ENCODE data around the gene SLC16A5.
A peak's percentile ranks its signal among the peaks of the same experiment; 100 is the strongest.

Gene SLC16A5

DNA sequence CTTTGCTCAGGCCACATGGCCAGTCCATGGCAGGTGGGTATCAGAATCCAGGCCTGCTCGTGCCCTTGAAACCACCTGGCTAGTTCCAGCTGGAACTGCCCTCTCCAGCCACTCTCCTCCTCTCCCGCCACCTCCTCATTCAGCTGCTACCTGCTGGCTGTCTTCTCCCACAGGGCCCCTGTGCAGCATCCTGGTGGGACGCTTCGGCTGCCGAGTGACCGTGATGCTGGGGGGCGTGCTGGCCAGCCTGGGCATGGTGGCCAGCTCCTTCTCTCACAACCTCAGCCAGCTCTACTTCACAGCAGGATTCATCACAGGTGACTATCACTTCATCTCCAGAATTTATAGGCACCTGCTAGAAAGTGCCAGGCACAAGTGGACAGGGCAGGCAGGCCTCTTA, 10.1 kb downstream of the SLC16A5 start:
- DNase-seq (ENCODE audit: low read depth): no peak
- TF ChIP-seq, protein P1, sequence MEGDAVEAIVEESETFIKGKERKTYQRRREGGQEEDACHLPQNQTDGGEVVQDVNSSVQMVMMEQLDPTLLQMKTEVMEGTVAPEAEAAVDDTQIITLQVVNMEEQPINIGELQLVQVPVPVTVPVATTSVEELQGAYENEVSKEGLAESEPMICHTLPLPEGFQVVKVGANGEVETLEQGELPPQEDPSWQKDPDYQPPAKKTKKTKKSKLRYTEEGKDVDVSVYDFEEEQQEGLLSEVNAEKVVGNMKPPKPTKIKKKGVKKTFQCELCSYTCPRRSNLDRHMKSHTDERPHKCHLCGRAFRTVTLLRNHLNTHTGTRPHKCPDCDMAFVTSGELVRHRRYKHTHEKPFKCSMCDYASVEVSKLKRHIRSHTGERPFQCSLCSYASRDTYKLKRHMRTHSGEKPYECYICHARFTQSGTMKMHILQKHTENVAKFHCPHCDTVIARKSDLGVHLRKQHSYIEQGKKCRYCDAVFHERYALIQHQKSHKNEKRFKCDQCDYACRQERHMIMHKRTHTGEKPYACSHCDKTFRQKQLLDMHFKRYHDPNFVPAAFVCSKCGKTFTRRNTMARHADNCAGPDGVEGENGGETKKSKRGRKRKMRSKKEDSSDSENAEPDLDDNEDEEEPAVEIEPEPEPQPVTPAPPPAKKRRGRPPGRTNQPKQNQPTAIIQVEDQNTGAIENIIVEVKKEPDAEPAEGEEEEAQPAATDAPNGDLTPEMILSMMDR (IDR thresholded peaks at IDR 0.05; ENCODE audit: insufficient read depth, low read depth, low read length, missing control alignments): no peak
- no peak overlapping the region for H3K4me3 ChIP-seq (ENCODE audit: low read length)

DNA sequence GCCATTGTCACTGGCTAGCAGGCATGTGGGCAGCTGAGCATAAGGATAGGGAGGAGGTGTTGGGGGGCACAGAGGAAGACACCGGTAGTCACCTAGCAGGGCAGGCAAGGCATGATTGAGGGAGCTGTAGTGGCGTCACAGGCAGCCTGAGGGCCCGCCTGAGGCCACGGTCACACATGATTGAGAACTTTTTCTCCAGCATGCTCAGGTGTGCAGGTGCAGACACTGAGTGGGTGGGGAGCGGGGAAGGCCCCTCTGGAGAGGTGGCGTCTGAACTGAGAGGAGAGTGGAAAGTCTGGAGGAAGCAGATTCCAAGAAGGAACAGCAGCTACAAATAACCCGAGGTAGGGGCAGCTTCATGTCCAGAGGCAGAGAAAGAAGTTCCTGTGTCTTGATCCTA, 11.1 kb downstream of the SLC16A5 start:
- TF ChIP-seq, protein P1 (IDR thresholded peaks at IDR 0.05; ENCODE audit: insufficient read depth, low read depth, low read length, missing control alignments): no peak
- no peak for DNase-seq (ENCODE audit: low read depth)
- H3K4me3 ChIP-seq (ENCODE audit: low read length): no peak overlapping the region

DNA sequence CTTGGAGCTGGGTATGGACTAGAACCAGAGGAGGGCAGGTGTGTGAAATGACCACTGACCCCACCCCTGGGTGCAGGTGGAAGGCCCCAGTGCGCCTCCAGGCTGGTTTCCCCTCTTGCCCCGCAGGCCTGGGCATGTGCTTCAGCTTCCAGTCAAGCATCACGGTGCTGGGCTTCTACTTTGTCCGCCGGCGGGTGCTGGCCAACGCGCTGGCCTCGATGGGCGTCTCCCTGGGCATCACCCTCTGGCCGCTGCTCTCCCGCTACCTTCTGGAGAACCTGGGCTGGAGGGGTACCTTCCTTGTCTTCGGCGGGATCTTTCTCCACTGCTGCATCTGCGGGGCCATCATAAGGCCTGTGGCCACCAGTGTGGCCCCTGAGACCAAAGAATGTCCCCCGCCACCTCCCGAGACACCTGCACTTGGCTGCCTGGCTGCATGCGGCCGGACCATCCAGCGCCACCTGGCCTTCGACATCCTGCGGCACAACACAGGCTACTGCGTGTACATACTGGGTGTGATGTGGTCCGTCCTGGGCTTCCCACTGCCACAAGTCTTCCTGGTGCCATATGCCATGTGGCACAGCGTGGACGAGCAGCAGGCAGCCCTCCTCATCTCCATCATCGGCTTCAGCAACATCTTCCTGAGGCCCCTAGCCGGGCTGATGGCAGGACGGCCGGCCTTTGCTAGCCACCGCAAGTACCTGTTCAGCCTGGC, 12.3 kb downstream of the SLC16A5 start:
- no peak overlapping the region for H3K4me3 ChIP-seq (ENCODE audit: low read length)
- no peak for DNase-seq (ENCODE audit: low read depth)
- TF ChIP-seq, protein P1 (IDR thresholded peaks at IDR 0.05; ENCODE audit: insufficient read depth, low read depth, low read length, missing control alignments): no peak

DNA sequence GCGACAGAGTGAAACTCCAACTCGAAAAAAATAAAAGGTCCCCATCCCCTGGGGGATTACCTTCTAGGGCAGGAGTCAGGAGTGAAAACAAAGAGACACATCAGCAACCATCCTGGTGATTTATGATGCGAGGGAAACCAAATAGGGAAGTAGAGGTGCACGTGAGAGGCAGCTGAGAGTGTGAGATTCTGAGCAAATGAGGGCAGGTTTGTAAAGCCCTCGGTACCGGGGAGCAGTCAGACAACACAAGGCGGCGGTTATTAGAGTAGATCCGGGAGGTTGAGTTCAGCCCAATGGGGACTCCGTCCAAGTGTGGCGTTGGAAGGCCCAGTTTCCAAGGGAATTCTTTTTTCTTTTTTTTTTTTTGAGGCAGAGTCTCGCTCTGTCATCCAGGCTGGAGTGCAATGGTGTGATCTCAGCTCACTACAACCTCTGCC, 14.6 kb downstream of the SLC16A5 start:
- no peak for DNase-seq (ENCODE audit: low read depth)
- H3K4me3 ChIP-seq (ENCODE audit: low read length): no peak overlapping the region
- TF ChIP-seq, protein P1 (IDR thresholded peaks at IDR 0.05; ENCODE audit: insufficient read depth, low read depth, low read length, missing control alignments): no peak

DNA sequence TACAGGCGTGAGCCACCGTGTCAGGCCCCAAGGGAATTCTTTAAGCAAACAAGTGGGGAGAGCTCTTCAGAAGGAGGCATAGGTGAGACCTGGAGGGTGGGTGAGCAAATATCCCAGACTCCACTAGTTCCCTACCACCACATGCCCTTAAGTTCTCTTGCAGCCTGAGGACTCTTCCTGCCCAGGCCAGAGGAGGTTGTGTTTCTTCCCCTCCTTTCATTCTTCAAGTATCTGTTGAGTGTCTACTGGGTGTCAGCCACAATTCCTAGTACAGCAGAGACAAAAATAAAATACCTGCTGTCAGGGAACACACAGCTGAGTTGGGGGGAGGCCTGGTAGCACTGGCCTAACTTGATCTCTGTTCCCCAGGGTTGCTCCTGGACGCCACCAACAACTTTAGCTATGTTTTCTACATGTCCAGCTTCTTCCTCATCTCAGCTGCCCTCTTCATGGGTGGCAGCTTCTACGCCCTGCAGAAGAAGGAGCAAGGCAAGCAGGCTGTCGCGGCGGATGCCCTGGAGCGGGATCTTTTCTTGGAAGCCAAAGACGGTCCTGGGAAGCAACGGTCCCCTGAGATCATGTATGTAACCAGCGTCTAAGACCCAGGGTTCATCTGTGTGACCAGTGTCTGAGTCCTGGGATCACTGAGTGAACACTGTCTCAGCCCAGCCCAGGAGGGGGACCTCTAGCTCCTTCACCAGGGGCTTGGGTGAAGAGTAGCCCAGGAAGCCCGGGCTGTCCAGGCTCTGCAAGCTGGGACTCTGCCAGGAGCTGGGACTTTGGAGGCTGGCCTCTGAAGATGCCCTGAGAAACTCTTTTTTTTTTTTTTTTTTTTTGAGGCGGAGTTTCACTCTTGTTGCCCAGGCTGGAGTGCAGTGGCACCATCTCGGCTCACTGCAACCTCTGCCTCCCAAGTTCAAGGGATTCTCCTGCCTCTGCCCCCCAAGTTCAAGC, 16.1 kb downstream of the SLC16A5 start:
- no peak for DNase-seq (ENCODE audit: low read depth)
- TF ChIP-seq, protein P1 (IDR thresholded peaks at IDR 0.05; ENCODE audit: insufficient read depth, low read depth, low read length, missing control alignments): no peak
- no peak overlapping the region for H3K4me3 ChIP-seq (ENCODE audit: low read length)

DNA sequence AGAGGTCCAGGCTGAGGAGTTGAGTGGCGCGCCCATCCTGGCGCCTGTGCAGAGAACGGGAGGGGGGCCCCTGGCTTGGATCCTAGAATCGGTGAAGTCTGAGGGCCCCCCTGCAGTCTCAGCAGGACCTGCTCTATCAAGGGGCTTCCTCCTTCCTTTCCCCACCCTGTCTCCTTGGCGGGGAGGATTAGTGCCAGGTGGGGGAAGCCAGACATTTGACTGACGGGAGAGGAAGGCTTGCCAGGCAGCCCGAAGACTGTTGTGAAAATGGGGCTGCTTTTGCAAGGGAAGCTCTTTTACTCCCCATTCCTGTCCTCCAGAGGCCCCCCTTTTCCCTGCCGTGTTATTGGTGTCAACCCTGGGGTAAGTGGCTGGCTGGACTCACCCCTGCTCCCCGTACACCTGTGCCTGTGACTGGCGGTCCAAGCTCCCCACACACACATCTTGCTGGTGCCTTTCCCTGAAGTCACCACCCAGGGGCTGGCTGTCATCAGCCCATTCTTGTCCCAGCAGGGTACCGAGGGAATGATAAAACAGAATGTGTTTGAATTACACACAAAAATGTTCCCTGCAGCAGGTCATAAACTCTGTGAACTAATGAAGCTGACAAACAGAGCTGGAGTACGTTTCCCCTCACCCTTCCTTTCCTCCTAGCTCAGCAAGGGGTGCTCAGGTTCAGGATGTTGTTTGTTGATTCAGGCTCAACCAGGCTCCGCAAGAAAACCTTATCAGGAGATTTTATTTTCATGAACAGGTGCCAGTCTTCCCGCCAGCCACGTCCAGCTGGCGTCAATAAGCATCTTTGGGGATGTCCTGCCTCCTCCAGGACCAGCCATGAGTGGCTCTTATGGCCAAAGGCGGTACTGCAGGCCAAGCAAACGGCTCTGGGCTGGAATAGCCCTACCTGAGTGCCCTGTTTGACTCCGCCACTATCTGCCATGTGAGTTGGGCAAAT, 17.6 kb downstream of the SLC16A5 start:
- H3K4me3 ChIP-seq (ENCODE audit: low read length): no peak overlapping the region
- DNase-seq (ENCODE audit: low read depth): peak; percentile 63
- TF ChIP-seq, protein P1 (IDR thresholded peaks at IDR 0.05; ENCODE audit: insufficient read depth, low read depth, low read length, missing control alignments): peak; percentile 83
